CD14-positive monocyte (primary cell): ENCODE measurements around the gene DPM2. TPM values are rescaled to one million over a fixed set of nuclear protein-coding genes. Genes with fewer than 3 reads are reported as not detected.

ENCODE experiments used
- DNase-seq, 3 donors: peaks; one replicate each; pipeline ENCODE4 v3.0.0-alpha.2; 2011 to 2022
- H2AFZ ChIP-seq: 2 replicates; pipeline ENCODE4 v1.6.0; 2012; ENCODE audit warnings: mild to moderate bottlenecking, low read depth, low read length, inconsistent platforms; ENCODE audit not compliant: insufficient read depth, poor library complexity, severe bottlenecking
- H3K27ac ChIP-seq, 2 donors: 1 replicate in 1 of 2; 2 replicates in 1 of 2; pipeline ENCODE4 v1.5.1; 2012 to 2013; ENCODE audit warnings: low read length in 2 of 2, control low read depth in 1 of 2, inconsistent platforms in 1 of 2, low read depth in 1 of 2, mild to moderate bottlenecking in 1 of 2
- H3K27me3 ChIP-seq, 2 donors: one replicate each; pipeline versions ENCODE4 v1.6.0 to v1.6.1; 2011 to 2013; ENCODE audit warnings: low read length in 2 of 2; ENCODE audit not compliant: control insufficient read depth in 2 of 2, insufficient read depth in 2 of 2
- H3K36me3 ChIP-seq, 2 donors: replicated peaks in 1 of 2; 1 replicate in 1 of 2; 2 replicates in 1 of 2; pipeline versions ENCODE4 v1.5.1 to v1.6.1; 2012 to 2013; ENCODE audit warnings: low read length in 2 of 2, control low read depth in 1 of 2, inconsistent platforms in 1 of 2, mild to moderate bottlenecking in 1 of 2; ENCODE audit not compliant: insufficient read depth in 2 of 2, control insufficient read depth in 1 of 2
- H3K4me1 ChIP-seq, 2 donors: 1 replicate in 1 of 2; 2 replicates in 1 of 2; pipeline versions ENCODE4 v1.5.1 to v1.6.1; 2012 to 2013; ENCODE audit warnings: low read length in 2 of 2, control low read depth in 1 of 2, inconsistent platforms in 1 of 2, mild to moderate bottlenecking in 1 of 2, moderate library complexity in 1 of 2; ENCODE audit not compliant: insufficient read depth in 2 of 2, control insufficient read depth in 1 of 2
- H3K4me2 ChIP-seq: replicated peaks from 2 replicates; pipeline ENCODE3; 2012; ENCODE audit warnings: low read length, moderate library complexity, mild to moderate bottlenecking; ENCODE audit not compliant: poor library complexity, severe bottlenecking; ENCODE audit errors: extremely low read depth
- H3K4me3 ChIP-seq, 3 experiments: fragments of 200-600 bp in 1 of 3; sonication (generic) in 1 of 3; replicated peaks in 1 of 3; 1 replicate in 2 of 3; 2 replicates in 1 of 3; pipeline ENCODE4 v1.5.1; 2011 to 2013; ENCODE audit warnings: low read length in 3 of 3, mild to moderate bottlenecking in 3 of 3, control low read depth in 2 of 3, low read depth in 2 of 3, inconsistent platforms in 1 of 3, moderate library complexity in 1 of 3
- H3K79me2 ChIP-seq: 2 replicates; pipeline ENCODE4 v1.6.0; 2012; ENCODE audit warnings: mild to moderate bottlenecking, control low read depth, inconsistent platforms, low read length, moderate library complexity; ENCODE audit not compliant: insufficient read depth
- H3K9ac ChIP-seq: 2 replicates; pipeline ENCODE4 v1.6.0; 2017; ENCODE audit warnings: low read length, mild to moderate bottlenecking; ENCODE audit not compliant: insufficient read depth, poor library complexity, severe bottlenecking
- H3K9me3 ChIP-seq, 2 donors: replicated peaks in 1 of 2; 1 replicate in 1 of 2; 2 replicates in 1 of 2; pipeline versions ENCODE4 v1.5.1 to v1.6.1; 2012 to 2013; ENCODE audit warnings: low read length in 2 of 2, control low read depth in 1 of 2; ENCODE audit not compliant: control insufficient read depth in 1 of 2, insufficient read depth in 1 of 2
- H4K20me1 ChIP-seq: 2 replicates; pipeline ENCODE4 v1.6.0; 2012; ENCODE audit warnings: mild to moderate bottlenecking, low read length, control low read depth, moderate library complexity; ENCODE audit not compliant: insufficient read depth
- H3K27ac Mint-ChIP-seq, 7 donors: one replicate each; pipeline ENCODE4 v1.8.0; 2020; ENCODE audit warnings: mild to moderate bottlenecking in 7 of 7, mixed read lengths in 7 of 7, moderate library complexity in 6 of 7, inconsistent platforms in 2 of 7
- H3K27me3 Mint-ChIP-seq, 3 donors: one replicate each; pipeline ENCODE4 v1.8.0; 2021 to 2022; ENCODE audit warnings: low read depth in 3 of 3, mild to moderate bottlenecking in 3 of 3, mixed read lengths in 3 of 3, moderate library complexity in 3 of 3, inconsistent platforms in 1 of 3
- H3K36me3 Mint-ChIP-seq, 2 donors: one replicate each; pipeline ENCODE4 v1.8.0; 2020; ENCODE audit warnings: mixed read lengths in 2 of 2, inconsistent platforms in 1 of 2, mild to moderate bottlenecking in 1 of 2
- H3K4me1 Mint-ChIP-seq: one replicate; pipeline ENCODE4 v1.8.0; 2020; ENCODE audit warnings: mild to moderate bottlenecking, mixed read lengths
- H3K4me3 Mint-ChIP-seq, 2 donors: one replicate each; pipeline ENCODE4 v1.8.0; 2020; ENCODE audit warnings: mild to moderate bottlenecking in 2 of 2, mixed read lengths in 2 of 2, moderate library complexity in 1 of 2
- H3K9me3 Mint-ChIP-seq, 7 donors: one replicate each; pipeline ENCODE4 v1.8.0; 2020 to 2022; ENCODE audit warnings: mixed read lengths in 7 of 7, mild to moderate bottlenecking in 6 of 7, moderate library complexity in 6 of 7, inconsistent platforms in 2 of 7
- WGBS: methylation state at CpG from one replicate; pipeline ENCODE4 v1.1.5; 2013; ENCODE audit warnings: missing lambda C conversion rate; ENCODE audit not compliant: insufficient coverage; 5-methylcytosine and 5-hydroxymethylcytosine counted together
- intact Hi-C, 2 donors: fragments of 100-400 bp; cut with micrococcal nuclease; formaldehyde crosslinking; loops; one replicate each; pipeline versions ENCODE4 v1.15.0 to v1.15.1; 2023
- polyA plus RNA-seq, 3 donors: library from polyadenylated mRNA; depleted of rRNA in 1 of 3; unstranded in 2 of 3; stranded (reverse) in 1 of 3; fragments of 300-500 nt in 2 of 3; fragments of >200 nt in 1 of 3; fragmentation: Illumina TruSeq in 2 of 3; gene quantifications; 1 replicate in 2 of 3; 2 replicates in 1 of 3; pipeline ENCODE4 v1.2.3, GENCODE V29; 2012 to 2021
- TF ChIP-seq, protein P1 (sequence below): fragments of 200-600 bp; IDR thresholded peaks from one replicate; pipeline ENCODE4 v1.8.0; 2022; ENCODE audit warnings: antibody characterized with exemption, mild to moderate bottlenecking

DPM2 gene
- polyA plus RNA-seq, 3 donors: 22.4 to 28.7 (median 25.4) TPM

GRCh38 chr9:127936347-127936852 lies 1.3 kb downstream of the DPM2 start:
- H4K20me1 ChIP-seq: peaks cover 33% of the 10 kb centered on the region
- peak overlapping the region in 4 of 7 donors; percentile 12 to 92 (median 62) for H3K27ac Mint-ChIP-seq
- 79% methylated on average over 9 of the region's 14 CpGs for WGBS
- H3K9me3 ChIP-seq: no peaks in the 10 kb centered on the region
- peaks cover 29 to 36% of the 10 kb centered on the region in 2 donors for H3K4me1 ChIP-seq
- no peak overlapping the region for H3K27ac ChIP-seq
- peaks cover 24% of the 10 kb centered on the region for H3K79me2 ChIP-seq
- peaks cover 7 to 12% (median 9%) of the 10 kb centered on the region in 3 donors for H3K27me3 Mint-ChIP-seq
- peak overlapping the region in 1 of 3 experiments; percentile 89 for H3K4me3 ChIP-seq
- no peak overlapping the region for H2AFZ ChIP-seq
- H3K36me3 Mint-ChIP-seq: peaks cover 16 to 36% of the 10 kb centered on the region in 2 donors
- H3K4me3 Mint-ChIP-seq: peak overlapping the region; percentile 7 to 100
- H3K4me1 Mint-ChIP-seq: peaks cover 42% of the 10 kb centered on the region
- intact Hi-C loops: no loop called here
- peaks cover 2 to 9% of the 10 kb centered on the region in 2 donors for H3K36me3 ChIP-seq
- H3K4me2 ChIP-seq: peak overlapping the region; percentile 93
- TF ChIP-seq, protein P1, sequence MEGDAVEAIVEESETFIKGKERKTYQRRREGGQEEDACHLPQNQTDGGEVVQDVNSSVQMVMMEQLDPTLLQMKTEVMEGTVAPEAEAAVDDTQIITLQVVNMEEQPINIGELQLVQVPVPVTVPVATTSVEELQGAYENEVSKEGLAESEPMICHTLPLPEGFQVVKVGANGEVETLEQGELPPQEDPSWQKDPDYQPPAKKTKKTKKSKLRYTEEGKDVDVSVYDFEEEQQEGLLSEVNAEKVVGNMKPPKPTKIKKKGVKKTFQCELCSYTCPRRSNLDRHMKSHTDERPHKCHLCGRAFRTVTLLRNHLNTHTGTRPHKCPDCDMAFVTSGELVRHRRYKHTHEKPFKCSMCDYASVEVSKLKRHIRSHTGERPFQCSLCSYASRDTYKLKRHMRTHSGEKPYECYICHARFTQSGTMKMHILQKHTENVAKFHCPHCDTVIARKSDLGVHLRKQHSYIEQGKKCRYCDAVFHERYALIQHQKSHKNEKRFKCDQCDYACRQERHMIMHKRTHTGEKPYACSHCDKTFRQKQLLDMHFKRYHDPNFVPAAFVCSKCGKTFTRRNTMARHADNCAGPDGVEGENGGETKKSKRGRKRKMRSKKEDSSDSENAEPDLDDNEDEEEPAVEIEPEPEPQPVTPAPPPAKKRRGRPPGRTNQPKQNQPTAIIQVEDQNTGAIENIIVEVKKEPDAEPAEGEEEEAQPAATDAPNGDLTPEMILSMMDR: no peak
- no peak overlapping the region for H3K9ac ChIP-seq
- peaks cover 0 to 5% of the 10 kb centered on the region in 2 donors for H3K27me3 ChIP-seq
- peaks cover 0 to under 1% (median 0%) of the 10 kb centered on the region in 7 donors for H3K9me3 Mint-ChIP-seq
- DNase-seq: no peak

GRCh38 chr9:127935765-127936221 lies 1.9 kb downstream of the DPM2 start:
- H4K20me1 ChIP-seq: peaks cover 36% of the 10 kb centered on the region
- H3K27me3 Mint-ChIP-seq: peaks cover 14 to 18% (median 15%) of the 10 kb centered on the region in 3 donors
- peaks cover 16 to 36% of the 10 kb centered on the region in 2 donors for H3K36me3 Mint-ChIP-seq
- H3K9ac ChIP-seq: no peak overlapping the region
- intact Hi-C loops: no loop called here
- DNase-seq: no peak
- H3K4me3 Mint-ChIP-seq: no peak overlapping the region
- no peak overlapping the region for H3K4me3 ChIP-seq
- H3K9me3 Mint-ChIP-seq: peaks cover 0 to 4% (median 0%) of the 10 kb centered on the region in 7 donors
- H3K4me2 ChIP-seq: peak overlapping the region; percentile 93
- no peak overlapping the region for H2AFZ ChIP-seq
- WGBS: 100% methylated on average over 3 of the region's 4 CpGs
- H3K27me3 ChIP-seq: peaks cover 0 to 11% of the 10 kb centered on the region in 2 donors
- peak overlapping the region in 2 of 7 donors; percentile 26 to 73 for H3K27ac Mint-ChIP-seq
- H3K36me3 ChIP-seq: peaks cover 2 to 9% of the 10 kb centered on the region in 2 donors
- peaks cover 35 to 42% of the 10 kb centered on the region in 2 donors for H3K4me1 ChIP-seq
- TF ChIP-seq, protein P1: no peak
- H3K4me1 Mint-ChIP-seq: peaks cover 48% of the 10 kb centered on the region
- peaks cover 24% of the 10 kb centered on the region for H3K79me2 ChIP-seq
- H3K27ac ChIP-seq: no peak overlapping the region
- H3K9me3 ChIP-seq: no peaks in the 10 kb centered on the region
